K562 (cell line): ENCODE results near the gene B3GAT3. TPM values are rescaled to one million over a fixed set of nuclear protein-coding genes. Genes with fewer than 3 reads are reported as not detected.

ENCODE experiments used
- ELF4 ChIP-seq: fragments of 450-650 bp; formaldehyde crosslinking; IDR thresholded peaks from 2 replicates; pipeline ENCODE4 v1.4.0; 2022; ENCODE audit warnings: missing genetic modification characterization
- KLF1 ChIP-seq: fragments of 450-650 bp; IDR thresholded peaks from 2 replicates; pipeline ENCODE4 v1.6.1; 2016; ENCODE audit warnings: missing genetic modification characterization, missing compliant biosample characterization
- LCOR ChIP-seq: sonication (generic); formaldehyde crosslinking; IDR thresholded peaks from 2 replicates; pipeline ENCODE4 v1.8.0; 2022; ENCODE audit warnings: mild to moderate bottlenecking, missing genetic modification reagents
- MTA1 ChIP-seq: fragments of 450-650 bp; IDR thresholded peaks from 2 replicates; pipeline ENCODE4 v1.6.1; 2017; ENCODE audit warnings: borderline replicate concordance
- NCOA1 ChIP-seq: fragments of 450-650 bp; IDR thresholded peaks from 2 replicates; pipeline ENCODE4 v1.6.1; 2016; ENCODE audit warnings: low read depth
- NFXL1 ChIP-seq: fragments of 450-650 bp; formaldehyde crosslinking; IDR thresholded peaks from 2 replicates; pipeline ENCODE4 v1.4.0; 2021; ENCODE audit warnings: mild to moderate bottlenecking
- RFX5 ChIP-seq: IDR thresholded peaks from 2 replicates; pipeline ENCODE4 v1.6.1; 2011; ENCODE audit warnings: low read depth, mild to moderate bottlenecking, improper control_type of control experiment, low read length
- SAP30 ChIP-seq: fragments of 200-600 bp; sonication (generic); IDR thresholded peaks from 2 replicates; pipeline ENCODE4 v1.6.1; 2012; ENCODE audit warnings: borderline replicate concordance, low read depth, mild to moderate bottlenecking, moderate library complexity, low read length, control low read depth, inconsistent platforms; ENCODE audit not compliant: insufficient read depth, poor library complexity, severe bottlenecking
- YY1 ChIP-seq, 3 experiments: IDR thresholded peaks; 2 replicates each; pipeline ENCODE4 v1.6.1; 2011; ENCODE audit warnings: low read length in 2 of 3, mild to moderate bottlenecking in 2 of 3, moderate library complexity in 2 of 3, borderline replicate concordance in 1 of 3, control low read depth in 1 of 3, low read depth in 1 of 3; ENCODE audit not compliant: insufficient read depth in 3 of 3, insufficient replicate concordance in 2 of 3, control insufficient read depth in 1 of 3, insufficient read length in 1 of 3; ENCODE audit errors: extremely low read depth in 1 of 3
- polyA plus RNA-seq, 8 experiments: library from polyadenylated mRNA; depleted of rRNA in 4 of 8; stranded (reverse) in 5 of 8; unstranded in 3 of 8; fragments of >200 nt; fragmentation: Nextera tagmentation in 2 of 8; fragmentation: Illumina TruSeq in 1 of 8; extraction: Ambion mirVana in 2 of 8; extraction: Trizol in 1 of 8; gene quantifications; 2 replicates each; pipeline versions ENCODE4 v1.2.1 to v1.2.3, GENCODE V29; 2011 to 2014; ENCODE audit warnings: inconsistent platforms in 1 of 8, missing spikeins in 1 of 8
- total RNA-seq, 7 experiments: library from RNA; depleted of rRNA in 6 of 7; stranded (reverse); fragments of >200 nt in 6 of 7; fragmentation: Illumina TruSeq in 2 of 7; extraction: Trizol in 2 of 7; gene quantifications; 2 replicates each; pipeline versions ENCODE4 v1.2.1 to v1.2.3, GENCODE V29; 2011 to 2021; ENCODE audit warnings: low replicate concordance in 1 of 7
- TF ChIP-seq, protein P1 (sequence below): fragments of 450-650 bp; formaldehyde crosslinking; IDR thresholded peaks from 2 replicates; pipeline ENCODE4 v1.4.0; 2020; ENCODE audit warnings: mild to moderate bottlenecking
- TF ChIP-seq, protein P2 (sequence below): fragments of 200-400 bp; formaldehyde crosslinking; IDR thresholded peaks from 2 replicates; pipeline ENCODE4 v1.6.1; 2017; ENCODE audit warnings: mild to moderate bottlenecking, low read depth, low read length, moderate library complexity
- TF ChIP-seq, protein P3 (sequence below): fragments of 450-650 bp; formaldehyde crosslinking; IDR thresholded peaks from 2 replicates; pipeline ENCODE4 v1.4.0; 2020; ENCODE audit warnings: mild to moderate bottlenecking, mixed read lengths
- TF ChIP-seq, protein P4 (sequence below): fragments of 450-650 bp; IDR thresholded peaks from 2 replicates; pipeline ENCODE4 v1.6.1; 2016; ENCODE audit warnings: missing biosample characterization, missing genetic modification characterization
- TF ChIP-seq, protein P5 (sequence below): fragments of 150-350 bp; conservative IDR thresholded peaks from 2 replicates; pipeline ENCODE4 v1.6.1; 2014; ENCODE audit warnings: low read length
- TF ChIP-seq, protein P6 (sequence below): sonication (generic); formaldehyde crosslinking; IDR thresholded peaks from 2 replicates; pipeline ENCODE4 v1.8.0; 2022; ENCODE audit warnings: mild to moderate bottlenecking, missing genetic modification reagents

Gene B3GAT3
- total and polyA plus RNA-seq, 9 of the 15 experiments (the other 6 are each of a cell fraction or from before 2014, with no cell fraction given), result 0.30 to 64.0 (median 21.4) TPM

DNA sequence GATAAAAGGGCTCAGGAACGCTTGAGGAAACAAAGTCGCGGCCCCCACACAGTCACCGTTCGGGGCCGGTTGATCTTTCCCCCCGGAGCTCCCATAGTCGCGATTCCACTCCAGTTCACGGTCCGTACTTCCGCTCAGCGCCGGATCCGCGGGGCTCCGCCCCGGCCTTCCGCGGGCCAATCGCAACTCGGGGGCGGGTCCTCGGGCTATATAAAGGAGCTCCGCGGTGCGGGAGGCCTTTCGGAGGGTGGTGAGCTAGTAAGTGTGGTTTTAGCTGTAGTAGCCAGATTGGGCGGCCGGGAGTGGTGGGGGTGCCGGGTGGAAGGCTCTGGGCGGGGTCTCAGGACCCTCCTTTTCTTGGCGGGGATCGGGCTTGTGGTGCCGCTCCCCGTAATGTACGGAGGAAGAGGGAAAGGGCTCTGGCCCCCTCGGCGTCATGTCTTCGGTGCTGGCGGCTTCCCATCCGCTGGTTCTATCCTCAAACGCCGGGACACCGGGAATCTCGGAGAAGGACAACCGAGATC, 43.4 kb upstream of the B3GAT3 start, which contains the start of the genes C11orf98 and CSKMT (continued):
- TF ChIP-seq, protein P1, sequence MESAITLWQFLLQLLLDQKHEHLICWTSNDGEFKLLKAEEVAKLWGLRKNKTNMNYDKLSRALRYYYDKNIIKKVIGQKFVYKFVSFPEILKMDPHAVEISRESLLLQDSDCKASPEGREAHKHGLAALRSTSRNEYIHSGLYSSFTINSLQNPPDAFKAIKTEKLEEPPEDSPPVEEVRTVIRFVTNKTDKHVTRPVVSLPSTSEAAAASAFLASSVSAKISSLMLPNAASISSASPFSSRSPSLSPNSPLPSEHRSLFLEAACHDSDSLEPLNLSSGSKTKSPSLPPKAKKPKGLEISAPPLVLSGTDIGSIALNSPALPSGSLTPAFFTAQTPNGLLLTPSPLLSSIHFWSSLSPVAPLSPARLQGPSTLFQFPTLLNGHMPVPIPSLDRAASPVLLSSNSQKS (CRISPR knock-in tag), result no peak
- TF ChIP-seq RFX5 (peak; percentile 46; the same call in 1 of the 2 replicates), SAP30 (peak; percentile 52), NCOA1 (no peak), ELF4 (CRISPR knock-in tag) (peak; percentile 53), MTA1 (no peak), YY1 (IDR thresholded peaks at IDR 0.05; ENCODE audit: borderline replicate concordance in 1 of 3, control insufficient read depth in 1 of 3, extremely low read depth in 1 of 3, insufficient read depth in 3 of 3, insufficient read length in 1 of 3, insufficient replicate concordance in 2 of 3, low read depth in 1 of 3, low read length in 2 of 3) (peak in 2 of 3 experiments; percentile 7 to 44), LCOR (CRISPR knock-in tag) (peak; percentile 28; the same call in 1 of the 2 replicates), KLF1 (tag) (no peak), NFXL1 (peak; percentile 56; the same call in 1 of the 2 replicates)
- TF ChIP-seq, protein P2, sequence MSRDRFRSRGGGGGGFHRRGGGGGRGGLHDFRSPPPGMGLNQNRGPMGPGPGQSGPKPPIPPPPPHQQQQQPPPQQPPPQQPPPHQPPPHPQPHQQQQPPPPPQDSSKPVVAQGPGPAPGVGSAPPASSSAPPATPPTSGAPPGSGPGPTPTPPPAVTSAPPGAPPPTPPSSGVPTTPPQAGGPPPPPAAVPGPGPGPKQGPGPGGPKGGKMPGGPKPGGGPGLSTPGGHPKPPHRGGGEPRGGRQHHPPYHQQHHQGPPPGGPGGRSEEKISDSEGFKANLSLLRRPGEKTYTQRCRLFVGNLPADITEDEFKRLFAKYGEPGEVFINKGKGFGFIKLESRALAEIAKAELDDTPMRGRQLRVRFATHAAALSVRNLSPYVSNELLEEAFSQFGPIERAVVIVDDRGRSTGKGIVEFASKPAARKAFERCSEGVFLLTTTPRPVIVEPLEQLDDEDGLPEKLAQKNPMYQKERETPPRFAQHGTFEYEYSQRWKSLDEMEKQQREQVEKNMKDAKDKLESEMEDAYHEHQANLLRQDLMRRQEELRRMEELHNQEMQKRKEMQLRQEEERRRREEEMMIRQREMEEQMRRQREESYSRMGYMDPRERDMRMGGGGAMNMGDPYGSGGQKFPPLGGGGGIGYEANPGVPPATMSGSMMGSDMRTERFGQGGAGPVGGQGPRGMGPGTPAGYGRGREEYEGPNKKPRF, result no peak
- TF ChIP-seq, protein P3, sequence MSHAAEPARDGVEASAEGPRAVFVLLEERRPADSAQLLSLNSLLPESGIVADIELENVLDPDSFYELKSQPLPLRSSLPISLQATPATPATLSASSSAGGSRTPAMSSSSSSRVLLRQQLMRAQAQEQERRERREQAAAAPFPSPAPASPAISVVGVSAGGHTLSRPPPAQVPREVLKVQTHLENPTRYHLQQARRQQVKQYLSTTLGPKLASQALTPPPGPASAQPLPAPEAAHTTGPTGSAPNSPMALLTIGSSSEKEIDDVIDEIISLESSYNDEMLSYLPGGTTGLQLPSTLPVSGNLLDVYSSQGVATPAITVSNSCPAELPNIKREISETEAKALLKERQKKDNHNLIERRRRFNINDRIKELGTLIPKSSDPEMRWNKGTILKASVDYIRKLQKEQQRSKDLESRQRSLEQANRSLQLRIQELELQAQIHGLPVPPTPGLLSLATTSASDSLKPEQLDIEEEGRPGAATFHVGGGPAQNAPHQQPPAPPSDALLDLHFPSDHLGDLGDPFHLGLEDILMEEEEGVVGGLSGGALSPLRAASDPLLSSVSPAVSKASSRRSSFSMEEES, result peak; percentile 36
- TF ChIP-seq, protein P4, sequence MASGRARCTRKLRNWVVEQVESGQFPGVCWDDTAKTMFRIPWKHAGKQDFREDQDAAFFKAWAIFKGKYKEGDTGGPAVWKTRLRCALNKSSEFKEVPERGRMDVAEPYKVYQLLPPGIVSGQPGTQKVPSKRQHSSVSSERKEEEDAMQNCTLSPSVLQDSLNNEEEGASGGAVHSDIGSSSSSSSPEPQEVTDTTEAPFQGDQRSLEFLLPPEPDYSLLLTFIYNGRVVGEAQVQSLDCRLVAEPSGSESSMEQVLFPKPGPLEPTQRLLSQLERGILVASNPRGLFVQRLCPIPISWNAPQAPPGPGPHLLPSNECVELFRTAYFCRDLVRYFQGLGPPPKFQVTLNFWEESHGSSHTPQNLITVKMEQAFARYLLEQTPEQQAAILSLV (tag), result no peak
- TF ChIP-seq, protein P5, sequence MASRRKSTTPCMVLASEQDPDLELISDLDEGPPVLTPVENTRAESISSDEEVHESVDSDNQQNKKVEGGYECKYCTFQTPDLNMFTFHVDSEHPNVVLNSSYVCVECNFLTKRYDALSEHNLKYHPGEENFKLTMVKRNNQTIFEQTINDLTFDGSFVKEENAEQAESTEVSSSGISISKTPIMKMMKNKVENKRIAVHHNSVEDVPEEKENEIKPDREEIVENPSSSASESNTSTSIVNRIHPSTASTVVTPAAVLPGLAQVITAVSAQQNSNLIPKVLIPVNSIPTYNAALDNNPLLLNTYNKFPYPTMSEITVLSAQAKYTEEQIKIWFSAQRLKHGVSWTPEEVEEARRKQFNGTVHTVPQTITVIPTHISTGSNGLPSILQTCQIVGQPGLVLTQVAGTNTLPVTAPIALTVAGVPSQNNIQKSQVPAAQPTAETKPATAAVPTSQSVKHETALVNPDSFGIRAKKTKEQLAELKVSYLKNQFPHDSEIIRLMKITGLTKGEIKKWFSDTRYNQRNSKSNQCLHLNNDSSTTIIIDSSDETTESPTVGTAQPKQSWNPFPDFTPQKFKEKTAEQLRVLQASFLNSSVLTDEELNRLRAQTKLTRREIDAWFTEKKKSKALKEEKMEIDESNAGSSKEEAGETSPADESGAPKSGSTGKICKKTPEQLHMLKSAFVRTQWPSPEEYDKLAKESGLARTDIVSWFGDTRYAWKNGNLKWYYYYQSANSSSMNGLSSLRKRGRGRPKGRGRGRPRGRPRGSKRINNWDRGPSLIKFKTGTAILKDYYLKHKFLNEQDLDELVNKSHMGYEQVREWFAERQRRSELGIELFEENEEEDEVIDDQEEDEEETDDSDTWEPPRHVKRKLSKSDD, result no peak
- TF ChIP-seq, protein P6, sequence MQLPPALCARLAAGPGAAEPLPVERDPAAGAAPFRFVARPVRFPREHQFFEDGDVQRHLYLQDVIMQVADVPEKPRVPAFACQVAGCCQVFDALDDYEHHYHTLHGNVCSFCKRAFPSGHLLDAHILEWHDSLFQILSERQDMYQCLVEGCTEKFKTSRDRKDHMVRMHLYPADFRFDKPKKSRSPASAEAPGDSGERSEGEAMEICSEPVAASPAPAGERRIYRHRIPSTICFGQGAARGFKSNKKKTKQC (CRISPR knock-in tag), result no peak; the same call in 1 of the 2 replicates
